HEK293T (cell line): ENCODE results near the gene PRICKLE1.

Experiments
- ARNT ChIP-seq: fragments of 450-650 bp; IDR thresholded peaks from 2 replicates; pipeline ENCODE4 v1.6.1; 2017; ENCODE audit warnings: mild to moderate bottlenecking
- ELF4 ChIP-seq: fragments of 450-650 bp; IDR thresholded peaks from 2 replicates; pipeline ENCODE4 v1.6.1; 2017; ENCODE audit warnings: antibody characterized with exemption
- FOXM1 ChIP-seq: fragments of 450-650 bp; IDR thresholded peaks from 2 replicates; pipeline ENCODE4 v1.6.1; 2017; ENCODE audit warnings: mild to moderate bottlenecking, borderline replicate concordance
- HDGF ChIP-seq: fragments of 450-650 bp; IDR thresholded peaks from 2 replicates; pipeline ENCODE4 v1.6.1; 2017; ENCODE audit warnings: antibody characterized with exemption, borderline replicate concordance
- L3MBTL2 ChIP-seq: fragments of 450-650 bp; conservative IDR thresholded peaks from 2 replicates; pipeline ENCODE4 v1.6.1; 2016; ENCODE audit warnings: mild to moderate bottlenecking
- NFRKB ChIP-seq: fragments of 450-650 bp; IDR thresholded peaks from 2 replicates; pipeline ENCODE4 v1.6.1; 2016; ENCODE audit warnings: mild to moderate bottlenecking, moderate library complexity
- PKNOX1 ChIP-seq: fragments of 450-650 bp; IDR thresholded peaks from 2 replicates; pipeline ENCODE4 v1.6.1; 2016
- SP1 ChIP-seq: fragments of 450-650 bp; IDR thresholded peaks from 2 replicates; pipeline ENCODE4 v1.6.1; 2017
- SUZ12 ChIP-seq: fragments of 450-650 bp; IDR thresholded peaks from 2 replicates; pipeline ENCODE4 v1.6.1; 2016; ENCODE audit warnings: mild to moderate bottlenecking
- TARDBP ChIP-seq: fragments of 450-650 bp; IDR thresholded peaks from 2 replicates; pipeline ENCODE4 v1.6.1; 2016
- ZNF384 ChIP-seq: fragments of 450-650 bp; IDR thresholded peaks from 2 replicates; pipeline ENCODE4 v1.6.1; 2016

GRCh38 chr12:42485823-42486222, 103.7 kb downstream of the PRICKLE1 start:
- TF ChIP-seq FOXM1 (no peak), ZNF384 (no peak), TARDBP (no peak), SP1 (no peak), L3MBTL2 (no peak), HDGF (no peak), ELF4 (no peak), ARNT (no peak), NFRKB (no peak), SUZ12 (no peak), PKNOX1 (no peak)
